HUES64 (cell line): ENCODE measurements around the gene MTERF2.
"Not testable (repeated sequence)": the region's sequence is repeated elsewhere in the genome, so short reads cannot be mapped to it uniquely, and the experiment has no call there.

Experiments used
- H3K27ac ChIP-seq: 2 replicates; pipeline ENCODE4 v1.7.0; 2013; ENCODE audit warnings: low read depth, low read length, inconsistent platforms
- H3K27me3 ChIP-seq: 2 replicates; pipeline ENCODE4 v1.6.1; 2013; ENCODE audit warnings: mild to moderate bottlenecking, low read length; ENCODE audit not compliant: insufficient read depth
- H3K36me3 ChIP-seq: 2 replicates; pipeline ENCODE4 v1.6.1; 2013; ENCODE audit warnings: mild to moderate bottlenecking, low read length; ENCODE audit not compliant: insufficient read depth
- H3K4me1 ChIP-seq: 2 replicates; pipeline ENCODE4 v1.6.1; 2013; ENCODE audit warnings: mild to moderate bottlenecking, low read length, moderate library complexity; ENCODE audit not compliant: insufficient read depth
- H3K4me3 ChIP-seq: 2 replicates; pipeline ENCODE4 v1.5.1; 2013; ENCODE audit warnings: mild to moderate bottlenecking, low read length, moderate library complexity
- H3K9ac ChIP-seq: 2 replicates; pipeline ENCODE4 v1.6.1; 2013; ENCODE audit warnings: mild to moderate bottlenecking, low read depth, low read length
- H3K9me3 ChIP-seq: 2 replicates; pipeline ENCODE4 v1.6.1; 2013; ENCODE audit warnings: low read depth, low read length; ENCODE audit not compliant: insufficient read depth
- WGBS: fragments of 150-250, 120-280 bp; methylation state at CpG from one replicate; pipeline ENCODE4 v1.1.7; 2013; ENCODE audit warnings: missing lambda C conversion rate; 5-methylcytosine and 5-hydroxymethylcytosine counted together

The MTERF2 gene

GRCh38 chr12:107019546-107019945 lies 32.6 kb upstream of the MTERF2 start:
- no peaks in the 10 kb centered on the region for H3K4me1 ChIP-seq
- WGBS: 96% methylated on average over 1 of the region's 2 CpGs
- no peak overlapping the region for H3K27ac ChIP-seq
- no peaks in the 10 kb centered on the region for H3K27me3 ChIP-seq
- no peak overlapping the region for H3K4me3 ChIP-seq
- H3K36me3 ChIP-seq: no peaks in the 10 kb centered on the region
- no peak overlapping the region for H3K9ac ChIP-seq
- H3K9me3 ChIP-seq: no peaks in the 10 kb centered on the region

DNA sequence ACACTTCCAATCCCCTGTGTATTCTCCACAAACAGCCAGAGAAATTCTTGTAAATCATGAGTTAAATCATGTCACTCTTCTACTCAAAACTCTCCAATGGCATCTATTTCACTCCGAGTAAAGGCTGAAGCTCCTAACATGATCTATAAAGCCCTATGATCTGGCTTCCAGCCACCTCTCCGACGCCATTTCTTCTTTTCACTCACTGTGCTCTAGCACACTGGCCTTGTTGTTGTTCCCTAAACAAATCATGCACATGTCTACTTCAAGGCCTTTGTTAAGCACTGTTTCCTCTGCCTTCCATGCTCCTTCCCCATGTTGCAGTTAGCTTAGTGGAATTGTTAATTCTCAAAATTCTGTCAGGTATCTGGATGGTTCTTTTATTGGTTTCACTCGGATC lies 30.1 kb upstream of the MTERF2 start:
- 95% methylated on average over 4 of the region's 4 CpGs for WGBS
- Histone ChIP-seq H3K27me3 (no peaks in the 10 kb centered on the region), H3K4me3 (no peak overlapping the region), H3K27ac (no peak overlapping the region), H3K36me3 (no peaks in the 10 kb centered on the region), H3K4me1 (no peaks in the 10 kb centered on the region), H3K9me3 (no peaks in the 10 kb centered on the region), H3K9ac (no peak overlapping the region)

GRCh38 chr12:107014055-107014454 lies 27.1 kb upstream of the MTERF2 start:
- H3K4me1 ChIP-seq: no peaks in the 10 kb centered on the region
- no peaks in the 10 kb centered on the region for H3K9me3 ChIP-seq
- H3K27me3 ChIP-seq: no peaks in the 10 kb centered on the region
- no peaks in the 10 kb centered on the region for H3K36me3 ChIP-seq
- H3K4me3 ChIP-seq: no peak overlapping the region
- H3K27ac ChIP-seq: no peak overlapping the region
- WGBS: 93% methylated on average over 3 of the region's 3 CpGs
- H3K9ac ChIP-seq: no peak overlapping the region

DNA sequence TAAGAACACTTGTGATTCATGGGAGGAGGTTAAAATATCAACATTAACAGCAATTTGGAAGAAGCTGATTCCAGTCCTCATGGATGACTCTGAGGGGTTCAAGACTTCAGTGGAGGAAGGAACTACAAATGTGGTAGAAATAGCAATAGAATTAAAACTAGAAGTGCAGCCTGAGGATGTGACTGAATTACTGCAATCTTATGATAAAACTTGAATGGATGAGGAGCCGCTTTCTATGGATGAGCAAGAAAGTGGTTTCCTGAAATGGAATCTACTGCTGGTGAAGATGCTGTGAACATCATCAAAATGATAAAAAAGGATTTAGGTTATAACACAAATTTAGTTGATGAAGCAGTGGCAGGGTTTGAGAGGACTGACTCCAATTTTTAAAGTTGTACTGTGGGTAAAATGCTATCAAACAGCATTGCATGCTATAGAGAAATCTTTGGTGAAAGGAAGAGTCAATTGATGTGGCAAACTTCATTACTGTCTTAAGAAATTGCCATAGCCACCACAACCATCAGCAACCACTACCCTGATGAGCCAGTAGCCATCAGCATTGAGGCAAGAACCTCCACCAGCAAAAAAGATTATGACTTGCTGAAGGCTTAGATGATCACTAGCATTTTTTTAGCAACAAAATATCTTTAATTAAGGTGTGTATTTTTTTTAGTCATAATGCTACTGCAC lies 25.9 kb upstream of the MTERF2 start:
- no peaks in the 10 kb centered on the region for H3K36me3 ChIP-seq
- no peak overlapping the region for H3K9ac ChIP-seq
- H3K27me3 ChIP-seq: no peaks in the 10 kb centered on the region
- H3K27ac ChIP-seq: no peak overlapping the region
- no peak overlapping the region for H3K4me3 ChIP-seq
- 93% methylated on average over 1 of the region's 1 CpG for WGBS
- no peaks in the 10 kb centered on the region for H3K9me3 ChIP-seq
- H3K4me1 ChIP-seq: no peaks in the 10 kb centered on the region

DNA sequence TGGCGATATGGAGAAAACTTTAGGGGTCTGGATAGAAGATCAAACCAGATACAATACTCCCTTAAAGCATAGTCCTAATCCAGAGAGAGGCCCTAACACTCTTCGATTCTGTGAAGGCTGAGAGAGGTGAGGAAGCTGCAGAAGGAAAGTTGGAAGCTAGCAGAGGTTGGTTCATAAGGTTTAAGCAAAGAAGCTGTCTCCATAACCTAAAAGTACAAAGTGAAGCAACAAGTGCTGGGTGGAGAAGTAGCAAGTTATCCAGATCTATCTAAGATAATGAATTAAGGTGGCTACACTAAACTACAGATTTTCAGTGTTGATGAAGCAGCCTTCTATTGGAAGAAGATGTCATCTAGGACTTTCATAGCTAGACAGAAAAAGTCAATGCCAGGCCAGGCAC lies 24.6 kb upstream of the MTERF2 start:
- H3K4me1 ChIP-seq: no peaks in the 10 kb centered on the region
- no peaks in the 10 kb centered on the region for H3K9me3 ChIP-seq
- 100% methylated on average over 1 of the region's 2 CpGs for WGBS
- H3K36me3 ChIP-seq: no peaks in the 10 kb centered on the region
- H3K27ac ChIP-seq: no peak overlapping the region
- no peak overlapping the region for H3K9ac ChIP-seq
- H3K4me3 ChIP-seq: no peak overlapping the region
- no peaks in the 10 kb centered on the region for H3K27me3 ChIP-seq

DNA sequence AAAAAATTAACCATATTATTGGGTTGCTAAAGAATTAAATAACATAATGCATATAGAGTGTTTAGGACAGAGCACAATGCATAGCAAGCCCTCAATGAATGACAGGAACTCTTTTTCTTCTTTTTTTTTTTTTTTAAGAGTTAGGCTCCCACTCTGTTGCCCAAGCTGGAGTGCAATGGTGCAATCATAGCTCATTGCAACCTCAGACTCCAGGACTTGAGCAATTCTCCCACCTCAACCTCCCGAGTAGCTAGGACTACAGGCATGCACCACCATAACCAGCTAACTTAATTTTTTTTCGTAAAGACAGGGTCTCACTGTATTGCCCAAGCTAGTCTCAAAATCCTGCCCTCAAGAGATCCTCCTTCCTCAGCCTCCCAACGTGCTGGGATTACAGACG lies 20.5 kb upstream of the MTERF2 start:
- H3K9me3 ChIP-seq: no peaks in the 10 kb centered on the region
- peaks cover 7% of the 10 kb centered on the region; the same call in 1 of the 2 replicates for H3K36me3 ChIP-seq
- H3K27me3 ChIP-seq: no peaks in the 10 kb centered on the region
- H3K4me3 ChIP-seq: no peak overlapping the region
- no peak overlapping the region for H3K27ac ChIP-seq
- no peaks in the 10 kb centered on the region for H3K4me1 ChIP-seq
- no peak overlapping the region for H3K9ac ChIP-seq
- 97% methylated on average over 4 of the region's 4 CpGs for WGBS

DNA sequence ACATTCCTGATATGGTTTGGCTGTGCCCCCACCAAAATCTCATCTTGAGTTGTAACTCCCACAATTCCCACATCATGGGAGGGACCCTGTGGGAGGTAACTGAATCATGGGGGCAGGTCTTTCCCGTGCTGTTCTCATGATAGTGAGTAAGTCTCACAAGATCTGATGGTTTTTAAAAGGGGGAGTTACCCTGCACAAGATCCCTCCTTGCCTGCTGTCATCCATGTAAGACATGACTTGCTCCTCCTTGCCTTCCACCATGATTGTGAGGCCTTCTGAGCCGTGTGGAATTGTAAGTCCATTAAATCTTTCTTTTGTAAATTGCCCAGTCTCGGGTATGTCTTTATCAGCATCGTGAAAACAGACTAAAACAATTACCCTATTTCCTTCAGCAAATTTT lies 15.7 kb upstream of the MTERF2 start:
- not testable (repeated sequence) for H3K9ac ChIP-seq, H3K4me3 ChIP-seq, H3K27me3 ChIP-seq, H3K9me3 ChIP-seq, H3K4me1 ChIP-seq, H3K27ac ChIP-seq
- WGBS: 91% methylated on average over 3 of the region's 4 CpGs
- peaks cover 45% of the 10 kb centered on the region for H3K36me3 ChIP-seq

DNA sequence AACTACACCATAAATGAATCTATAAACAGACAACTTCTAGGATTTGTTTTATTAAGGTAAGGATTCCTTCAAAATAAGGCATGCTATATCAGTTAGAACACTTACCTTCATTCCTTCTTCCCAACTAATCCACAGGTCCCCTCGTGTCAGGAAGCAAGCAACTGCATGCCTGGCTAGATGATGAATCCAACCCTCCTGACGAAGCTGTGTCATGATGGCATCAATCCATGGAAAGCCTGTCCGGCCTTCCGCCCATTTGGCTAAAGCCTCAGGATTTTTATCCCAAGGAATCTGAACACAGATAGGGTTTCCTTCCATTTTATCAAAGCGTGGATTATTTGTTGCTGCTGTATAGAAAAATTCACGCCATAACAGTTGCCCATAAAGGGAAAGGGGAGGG lies 12.5 kb upstream of the MTERF2 start:
- H3K27ac ChIP-seq: no peak overlapping the region
- 94% methylated on average over 6 of the region's 6 CpGs for WGBS
- H3K4me1 ChIP-seq: no peaks in the 10 kb centered on the region
- H3K27me3 ChIP-seq: no peaks in the 10 kb centered on the region
- no peak overlapping the region for H3K4me3 ChIP-seq
- no peaks in the 10 kb centered on the region for H3K9me3 ChIP-seq
- H3K9ac ChIP-seq: no peak overlapping the region
- H3K36me3 ChIP-seq: peaks cover 64% of the 10 kb centered on the region

DNA sequence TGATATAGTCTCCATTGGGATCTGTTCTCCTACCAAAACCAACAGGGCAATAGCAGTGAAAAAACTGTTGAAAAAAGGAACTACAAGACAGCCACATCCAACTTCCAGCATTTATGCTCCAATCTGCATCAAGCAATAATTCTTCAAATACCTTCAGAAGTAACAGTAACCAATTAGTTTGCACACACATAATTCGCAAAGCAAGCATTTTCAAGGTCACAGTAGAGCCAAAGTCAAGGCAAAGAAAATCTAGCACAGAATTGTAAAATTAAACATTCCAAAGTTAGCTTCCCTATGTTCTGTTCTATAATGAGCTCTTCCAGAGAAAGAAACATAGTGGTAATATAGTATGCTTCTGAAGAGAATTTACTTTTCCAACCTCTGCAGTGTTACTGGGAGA lies 11.0 kb upstream of the MTERF2 start:
- no peak overlapping the region for H3K4me3 ChIP-seq
- H3K36me3 ChIP-seq: peaks cover 63% of the 10 kb centered on the region
- H3K27ac ChIP-seq: no peak overlapping the region
- no peaks in the 10 kb centered on the region for H3K9me3 ChIP-seq
- no peaks in the 10 kb centered on the region for H3K27me3 ChIP-seq
- WGBS: 94% methylated on average over 1 of the region's 1 CpG
- H3K4me1 ChIP-seq: no peaks in the 10 kb centered on the region
- no peak overlapping the region for H3K9ac ChIP-seq

- H3K9ac ChIP-seq, H3K27me3 ChIP-seq, H3K4me1 ChIP-seq, H3K27ac ChIP-seq, H3K9me3 ChIP-seq, H3K4me3 ChIP-seq: not testable (repeated sequence)
- WGBS: 96% methylated on average over 2 of the region's 5 CpGs
- peaks cover 69% of the 10 kb centered on the region for H3K36me3 ChIP-seq
These were observed 9.2 kb upstream of the MTERF2 start for GRCh38 chr12:106996102-106996501.

GRCh38 chr12:106994579-106995220 lies 7.8 kb upstream of the MTERF2 start:
- Histone ChIP-seq H3K4me3 (no peak overlapping the region), H3K9me3 (no peaks in the 10 kb centered on the region), H3K27me3 (no peaks in the 10 kb centered on the region), H3K9ac (no peak overlapping the region), H3K36me3 (peaks cover 57% of the 10 kb centered on the region), H3K27ac (no peak overlapping the region), H3K4me1 (no peaks in the 10 kb centered on the region)
- 81% methylated on average over 2 of the region's 2 CpGs for WGBS
